Fibroblast of lung (primary cell): Measurements from ENCODE around the gene FAM209B. TPM values are rescaled to one million over a fixed set of nuclear protein-coding genes. Genes with fewer than 3 reads are reported as not detected.
"Not testable (repeated sequence)": the region's sequence is repeated elsewhere in the genome, so short reads cannot be mapped to it uniquely, and the experiment has no call there.

ENCODE experiments used
- DNase-seq, 2 donors: peaks; one replicate each; pipeline versions ENCODE4 v3.0.0 to v3.0.0-alpha.2; 2010; ENCODE audit warnings: low read depth in 2 of 2
- H2AFZ ChIP-seq: 2 replicates; pipeline ENCODE4 v1.5.1; 2012; ENCODE audit warnings: low read length, control low read depth, inconsistent platforms
- H3K27ac ChIP-seq: 2 replicates; pipeline ENCODE4 v1.5.1; 2011; ENCODE audit warnings: low read length, control low read depth; ENCODE audit not compliant: insufficient read depth
- H3K27me3 ChIP-seq: 2 replicates; pipeline ENCODE4 v1.5.1; 2011; ENCODE audit warnings: mild to moderate bottlenecking, low read length; ENCODE audit not compliant: control insufficient read depth, insufficient read depth
- H3K36me3 ChIP-seq: 2 replicates; pipeline ENCODE4 v1.5.1; 2011; ENCODE audit warnings: low read length; ENCODE audit not compliant: control insufficient read depth, insufficient read depth
- H3K4me1 ChIP-seq: 2 replicates; pipeline ENCODE4 v1.5.1; 2011; ENCODE audit warnings: low read length; ENCODE audit not compliant: control insufficient read depth, insufficient read depth; ENCODE audit errors: extremely low read depth
- H3K4me2 ChIP-seq: 2 replicates; pipeline ENCODE4 v1.5.1; 2011; ENCODE audit warnings: low read length, control low read depth; ENCODE audit not compliant: insufficient read depth; ENCODE audit errors: extremely low read depth
- H3K4me3 ChIP-seq, 4 experiments: fragments of 200-600 bp in 1 of 4; sonication (generic) in 1 of 4; replicated peaks in 1 of 4; 2 replicates each; pipeline ENCODE4 v1.5.1; 2011 to 2016; ENCODE audit warnings: low read length in 4 of 4, low read depth in 3 of 4, mild to moderate bottlenecking in 3 of 4, control low read depth in 2 of 4, inconsistent platforms in 1 of 4, mixed read lengths in 1 of 4; ENCODE audit not compliant: insufficient read depth in 1 of 4; ENCODE audit errors: control extremely low read depth in 1 of 4
- H3K79me2 ChIP-seq: 2 replicates; pipeline ENCODE4 v1.5.1; 2012; ENCODE audit warnings: mild to moderate bottlenecking, low read length, inconsistent platforms; ENCODE audit not compliant: control insufficient read depth, insufficient read depth
- H3K9ac ChIP-seq: 2 replicates; pipeline ENCODE4 v1.5.1; 2011; ENCODE audit warnings: mild to moderate bottlenecking, low read length, control low read depth; ENCODE audit not compliant: insufficient read depth
- H3K9me3 ChIP-seq: 2 replicates; pipeline ENCODE4 v1.5.1; 2012; ENCODE audit warnings: low read depth, low read length; ENCODE audit not compliant: control insufficient read depth, insufficient read depth
- H4K20me1 ChIP-seq: 2 replicates; pipeline ENCODE4 v1.5.1; 2011; ENCODE audit warnings: low read length; ENCODE audit not compliant: control insufficient read depth, insufficient read depth; ENCODE audit errors: extremely low read depth
- CTCF ChIP-seq, 2 donors: IDR thresholded peaks in 1 of 2; conservative IDR thresholded peaks in 1 of 2; 1 replicate in 1 of 2; 2 replicates in 1 of 2; pipeline ENCODE4 v1.5.1; 2011 to 2012; ENCODE audit warnings: low read length in 2 of 2, control low read depth in 1 of 2, inconsistent platforms in 1 of 2, low read depth in 1 of 2, mild to moderate bottlenecking in 1 of 2
- EZH2 ChIP-seq: IDR thresholded peaks from 2 replicates; pipeline ENCODE4 v1.5.1; 2012; ENCODE audit warnings: low read length, control low read depth, mild to moderate bottlenecking; ENCODE audit errors: missing control alignments
- polyA minus RNA-seq: library from RNA; depleted of rRNA, polyadenylated mRNA; stranded (reverse); fragments of >200 nt; gene quantifications from 2 replicates; pipeline ENCODE4 v1.2.3, GENCODE V29; 2011; ENCODE audit warnings: low replicate concordance
- polyA plus RNA-seq, 2 donors: library from polyadenylated mRNA; depleted of rRNA in 1 of 2; stranded (reverse) in 1 of 2; unstranded in 1 of 2; fragments of >200 nt; gene quantifications; 2 replicates each; pipeline ENCODE4 v1.2.1, GENCODE V29; 2011 to 2012; ENCODE audit warnings: missing spikeins in 1 of 2
- total RNA-seq: library from RNA; depleted of rRNA; stranded (reverse); fragments of >200 nt; gene quantifications from 2 replicates; pipeline ENCODE4 v1.2.1, GENCODE V29; 2014

FAM209B gene
- total RNA-seq (not detected in 2 replicates), polyA plus RNA-seq (0.17 and 0.18 TPM in 2 replicates), polyA minus RNA-seq (not detected in 2 replicates)
- polyA plus RNA-seq (2012): 0.21 and 0.24 TPM in 2 replicates

GRCh38 chr20:56532946-56533345 lies at the start of gene FAM209B:
TSS of gene FAM209B (plus strand) at chr20:56533246. CDS start at chr20:56533342, 96 bp downstream.
- not testable (repeated sequence) for H3K36me3 ChIP-seq

GRCh38 chr20:56483970-56484369 lies 49.1 kb upstream of the FAM209B start:
- no peak overlapping the region for H3K27ac ChIP-seq
- no peak overlapping the region for H2AFZ ChIP-seq
- no peak for TF ChIP-seq CTCF (conservative IDR thresholded peaks at IDR 0.05 in 1 of 2, IDR thresholded peaks at IDR 0.05 in 1 of 2; ENCODE audit: low read depth in 1 of 2, low read length in 2 of 2)
- no peak for TF ChIP-seq EZH2
- no peak overlapping the region for H3K9ac ChIP-seq
- H3K4me1 ChIP-seq: no peaks in the 10 kb centered on the region
- H3K36me3 ChIP-seq: peaks cover 19% of the 10 kb centered on the region
- H3K9me3 ChIP-seq: no peaks in the 10 kb centered on the region
- H3K79me2 ChIP-seq: no peaks in the 10 kb centered on the region
- no peaks in the 10 kb centered on the region for H4K20me1 ChIP-seq
- H3K4me3 ChIP-seq: no peak overlapping the region
- no peaks in the 10 kb centered on the region for H3K27me3 ChIP-seq
- H3K4me2 ChIP-seq: no peak overlapping the region
- no peak for DNase-seq

More at GRCh38 chr20:56532946-56533345, at the start of gene FAM209B:
- H3K4me2 ChIP-seq, H3K4me1 ChIP-seq, H3K9ac ChIP-seq, H3K9me3 ChIP-seq, H3K4me3 ChIP-seq, DNase-seq, H4K20me1 ChIP-seq, H2AFZ ChIP-seq, H3K27me3 ChIP-seq, H3K79me2 ChIP-seq, H3K27ac ChIP-seq: not testable (repeated sequence)

GRCh38 chr20:56487216-56487615 lies 45.8 kb upstream of the FAM209B start:
- Histone ChIP-seq H4K20me1 (no peaks in the 10 kb centered on the region), H3K79me2 (peaks cover 2% of the 10 kb centered on the region), H3K4me2 (no peak overlapping the region), H3K4me3 (no peak overlapping the region), H3K9ac (no peak overlapping the region), H3K36me3 (peaks cover 16% of the 10 kb centered on the region), H3K27me3 (no peaks in the 10 kb centered on the region), H3K9me3 (no peaks in the 10 kb centered on the region), H3K27ac (no peak overlapping the region), H2AFZ (no peak overlapping the region), H3K4me1 (no peaks in the 10 kb centered on the region)
- TF ChIP-seq CTCF (conservative IDR thresholded peaks at IDR 0.05 in 1 of 2, IDR thresholded peaks at IDR 0.05 in 1 of 2; ENCODE audit: low read depth in 1 of 2, low read length in 2 of 2) (no peak), EZH2 (no peak)
- DNase-seq: no peak
